Keratinocyte (primary cell): ENCODE results near the gene OVAAL.

Experiments used
- EZH2 ChIP-seq: IDR thresholded peaks from one replicate; pipeline ENCODE4 v1.6.1; 2012; ENCODE audit warnings: inconsistent platforms, mild to moderate bottlenecking, low read length, moderate library complexity
- TF ChIP-seq, protein P1 (sequence below), 3 experiments: IDR thresholded peaks in 1 of 3; conservative IDR thresholded peaks in 1 of 3; optimal IDR thresholded peaks in 1 of 3; 2 replicates in 2 of 3; 3 replicates in 1 of 3; pipeline versions ENCODE3 to v1.5.1; 2011; ENCODE audit warnings: low read length in 3 of 3, mild to moderate bottlenecking in 3 of 3, moderate library complexity in 2 of 3, control low read depth in 1 of 3, inconsistent platforms in 1 of 3; ENCODE audit not compliant: insufficient read depth in 2 of 3; ENCODE audit errors: extremely low read depth in 1 of 3

- TF ChIP-seq, protein P1, sequence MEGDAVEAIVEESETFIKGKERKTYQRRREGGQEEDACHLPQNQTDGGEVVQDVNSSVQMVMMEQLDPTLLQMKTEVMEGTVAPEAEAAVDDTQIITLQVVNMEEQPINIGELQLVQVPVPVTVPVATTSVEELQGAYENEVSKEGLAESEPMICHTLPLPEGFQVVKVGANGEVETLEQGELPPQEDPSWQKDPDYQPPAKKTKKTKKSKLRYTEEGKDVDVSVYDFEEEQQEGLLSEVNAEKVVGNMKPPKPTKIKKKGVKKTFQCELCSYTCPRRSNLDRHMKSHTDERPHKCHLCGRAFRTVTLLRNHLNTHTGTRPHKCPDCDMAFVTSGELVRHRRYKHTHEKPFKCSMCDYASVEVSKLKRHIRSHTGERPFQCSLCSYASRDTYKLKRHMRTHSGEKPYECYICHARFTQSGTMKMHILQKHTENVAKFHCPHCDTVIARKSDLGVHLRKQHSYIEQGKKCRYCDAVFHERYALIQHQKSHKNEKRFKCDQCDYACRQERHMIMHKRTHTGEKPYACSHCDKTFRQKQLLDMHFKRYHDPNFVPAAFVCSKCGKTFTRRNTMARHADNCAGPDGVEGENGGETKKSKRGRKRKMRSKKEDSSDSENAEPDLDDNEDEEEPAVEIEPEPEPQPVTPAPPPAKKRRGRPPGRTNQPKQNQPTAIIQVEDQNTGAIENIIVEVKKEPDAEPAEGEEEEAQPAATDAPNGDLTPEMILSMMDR (optimal IDR thresholded peaks at IDR 0.05 in 1 of 3, IDR thresholded peaks at IDR 0.05 in 1 of 3, conservative IDR thresholded peaks at IDR 0.05 in 1 of 3; ENCODE audit: extremely low read depth in 1 of 3, insufficient read depth in 2 of 3, low read length in 3 of 3) = peak; percentile 71 to 96 (median 74)
- TF ChIP-seq EZH2 = no peak
Measured at GRCh38 chr1:180515857-180516388, 42.8 kb upstream of the OVAAL start.
